ENCODE data around the gene SLC22A23. TPM values are rescaled to one million over a fixed set of nuclear protein-coding genes. Genes with fewer than 3 reads are reported as not detected.

Gene SLC22A23
- total and polyA plus RNA-seq, 4 donors, result 4.9 to 45.4 (median 19.7) TPM

DNA sequence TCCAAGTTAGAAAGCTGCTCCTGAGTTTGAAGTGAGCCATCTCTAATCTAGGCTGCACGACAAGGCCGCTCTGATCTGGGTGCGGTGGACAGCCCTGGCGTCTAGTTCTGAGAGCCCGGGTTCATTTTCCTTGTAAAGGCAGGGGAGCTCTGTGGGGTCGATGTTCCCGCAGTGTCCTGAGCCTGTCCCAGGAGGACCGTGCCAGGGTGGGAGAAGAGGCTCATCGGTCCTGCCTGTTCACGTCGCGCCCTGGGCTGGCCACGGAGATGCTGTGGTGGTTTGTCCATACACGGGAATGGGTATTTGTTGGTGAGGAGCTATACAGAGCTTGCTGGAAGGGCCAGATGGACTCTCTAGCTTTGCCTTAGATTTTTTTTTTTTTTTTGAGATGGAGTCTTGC lies 171.1 kb downstream of the SLC22A23 start:
- no peak overlapping the region for H3K9ac ChIP-seq (ENCODE audit: low read depth in 1 of 2, low read length in 2 of 2)
- H3K27ac ChIP-seq (ENCODE audit: low read depth in 1 of 2, low read length in 2 of 2), result no peak overlapping the region
- no peak overlapping the region for H3K4me3 ChIP-seq (ENCODE audit: low read depth in 1 of 3, low read length in 3 of 3)
- WGBS, result 90% methylated on average over 14 of the region's 14 CpGs
- no peaks in the 10 kb centered on the region for H3K27me3 ChIP-seq (ENCODE audit: control insufficient read depth in 4 of 4, insufficient read depth in 4 of 4, low read length in 3 of 4)
- peaks cover 2 to 40% (median 22%) of the 10 kb centered on the region in 4 donors for H3K36me3 ChIP-seq (ENCODE audit: control insufficient read depth in 4 of 4, insufficient read depth in 3 of 4, low read depth in 1 of 4, low read length in 3 of 4)
- H3K9me3 ChIP-seq (ENCODE audit: control insufficient read depth in 4 of 4, low read length in 3 of 4), result no peaks in the 10 kb centered on the region
- TF ChIP-seq, protein P1, sequence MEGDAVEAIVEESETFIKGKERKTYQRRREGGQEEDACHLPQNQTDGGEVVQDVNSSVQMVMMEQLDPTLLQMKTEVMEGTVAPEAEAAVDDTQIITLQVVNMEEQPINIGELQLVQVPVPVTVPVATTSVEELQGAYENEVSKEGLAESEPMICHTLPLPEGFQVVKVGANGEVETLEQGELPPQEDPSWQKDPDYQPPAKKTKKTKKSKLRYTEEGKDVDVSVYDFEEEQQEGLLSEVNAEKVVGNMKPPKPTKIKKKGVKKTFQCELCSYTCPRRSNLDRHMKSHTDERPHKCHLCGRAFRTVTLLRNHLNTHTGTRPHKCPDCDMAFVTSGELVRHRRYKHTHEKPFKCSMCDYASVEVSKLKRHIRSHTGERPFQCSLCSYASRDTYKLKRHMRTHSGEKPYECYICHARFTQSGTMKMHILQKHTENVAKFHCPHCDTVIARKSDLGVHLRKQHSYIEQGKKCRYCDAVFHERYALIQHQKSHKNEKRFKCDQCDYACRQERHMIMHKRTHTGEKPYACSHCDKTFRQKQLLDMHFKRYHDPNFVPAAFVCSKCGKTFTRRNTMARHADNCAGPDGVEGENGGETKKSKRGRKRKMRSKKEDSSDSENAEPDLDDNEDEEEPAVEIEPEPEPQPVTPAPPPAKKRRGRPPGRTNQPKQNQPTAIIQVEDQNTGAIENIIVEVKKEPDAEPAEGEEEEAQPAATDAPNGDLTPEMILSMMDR (IDR thresholded peaks at IDR 0.05; ENCODE audit: low read depth, low read length, missing input control), result no peak
- TF ChIP-seq, protein P2, sequence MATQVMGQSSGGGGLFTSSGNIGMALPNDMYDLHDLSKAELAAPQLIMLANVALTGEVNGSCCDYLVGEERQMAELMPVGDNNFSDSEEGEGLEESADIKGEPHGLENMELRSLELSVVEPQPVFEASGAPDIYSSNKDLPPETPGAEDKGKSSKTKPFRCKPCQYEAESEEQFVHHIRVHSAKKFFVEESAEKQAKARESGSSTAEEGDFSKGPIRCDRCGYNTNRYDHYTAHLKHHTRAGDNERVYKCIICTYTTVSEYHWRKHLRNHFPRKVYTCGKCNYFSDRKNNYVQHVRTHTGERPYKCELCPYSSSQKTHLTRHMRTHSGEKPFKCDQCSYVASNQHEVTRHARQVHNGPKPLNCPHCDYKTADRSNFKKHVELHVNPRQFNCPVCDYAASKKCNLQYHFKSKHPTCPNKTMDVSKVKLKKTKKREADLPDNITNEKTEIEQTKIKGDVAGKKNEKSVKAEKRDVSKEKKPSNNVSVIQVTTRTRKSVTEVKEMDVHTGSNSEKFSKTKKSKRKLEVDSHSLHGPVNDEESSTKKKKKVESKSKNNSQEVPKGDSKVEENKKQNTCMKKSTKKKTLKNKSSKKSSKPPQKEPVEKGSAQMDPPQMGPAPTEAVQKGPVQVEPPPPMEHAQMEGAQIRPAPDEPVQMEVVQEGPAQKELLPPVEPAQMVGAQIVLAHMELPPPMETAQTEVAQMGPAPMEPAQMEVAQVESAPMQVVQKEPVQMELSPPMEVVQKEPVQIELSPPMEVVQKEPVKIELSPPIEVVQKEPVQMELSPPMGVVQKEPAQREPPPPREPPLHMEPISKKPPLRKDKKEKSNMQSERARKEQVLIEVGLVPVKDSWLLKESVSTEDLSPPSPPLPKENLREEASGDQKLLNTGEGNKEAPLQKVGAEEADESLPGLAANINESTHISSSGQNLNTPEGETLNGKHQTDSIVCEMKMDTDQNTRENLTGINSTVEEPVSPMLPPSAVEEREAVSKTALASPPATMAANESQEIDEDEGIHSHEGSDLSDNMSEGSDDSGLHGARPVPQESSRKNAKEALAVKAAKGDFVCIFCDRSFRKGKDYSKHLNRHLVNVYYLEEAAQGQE (IDR thresholded peaks at IDR 0.05), result no peak
- no peak for TF ChIP-seq YY1 (IDR thresholded peaks at IDR 0.05)
- no peak for TF ChIP-seq RXRA (IDR thresholded peaks at IDR 0.05)
- no peaks in the 10 kb centered on the region for H3K4me1 ChIP-seq (ENCODE audit: control insufficient read depth in 4 of 4, insufficient read depth in 4 of 4, low read length in 3 of 4)
- no peak for DNase-seq (ENCODE audit: low spot score)

DNA sequence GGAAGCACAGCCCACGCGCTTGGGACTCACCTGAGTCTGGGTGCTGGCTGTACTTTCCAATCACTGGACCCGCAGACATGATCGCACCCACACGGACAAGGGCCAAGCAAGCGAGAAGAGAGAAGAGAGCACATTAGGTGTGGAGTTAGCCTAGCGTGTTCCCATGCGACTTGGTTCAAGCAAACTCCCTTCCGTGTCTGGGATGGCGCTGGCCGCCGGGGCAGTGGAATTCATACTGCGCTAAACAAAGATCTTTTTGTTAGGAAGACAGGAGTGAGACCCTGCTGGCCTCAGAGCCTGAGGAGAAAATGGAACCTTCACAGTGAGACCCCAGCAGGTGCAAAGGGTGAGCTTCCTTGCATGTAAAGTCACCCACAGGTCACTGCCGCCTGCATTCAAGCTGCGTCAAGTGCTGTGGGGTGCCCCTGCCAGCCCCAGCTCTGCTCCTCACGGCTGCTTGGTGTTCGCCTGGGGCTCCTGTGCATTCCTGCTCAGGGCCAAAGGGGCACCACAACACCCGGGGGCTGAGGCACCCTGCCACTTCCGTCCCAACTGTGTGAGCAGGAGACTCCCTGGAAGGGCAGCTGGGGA lies 171.7 kb downstream of the SLC22A23 start:
- no peak for DNase-seq (ENCODE audit: low spot score)
- no peaks in the 10 kb centered on the region for H3K4me1 ChIP-seq (ENCODE audit: control insufficient read depth in 4 of 4, insufficient read depth in 4 of 4, low read length in 3 of 4)

More for the DNA sequence above, 171.7 kb downstream of the SLC22A23 start:
- Histone ChIP-seq H3K4me3 (ENCODE audit: low read depth in 1 of 3, low read length in 3 of 3) (no peak overlapping the region), H3K36me3 (ENCODE audit: control insufficient read depth in 4 of 4, insufficient read depth in 3 of 4, low read depth in 1 of 4, low read length in 3 of 4) (peaks cover 2 to 40% (median 20%) of the 10 kb centered on the region in 4 donors), H3K27me3 (ENCODE audit: control insufficient read depth in 4 of 4, insufficient read depth in 4 of 4, low read length in 3 of 4) (no peaks in the 10 kb centered on the region), H3K9me3 (ENCODE audit: control insufficient read depth in 4 of 4, low read length in 3 of 4) (no peaks in the 10 kb centered on the region), H3K27ac (ENCODE audit: low read depth in 1 of 2, low read length in 2 of 2) (no peak overlapping the region), H3K9ac (ENCODE audit: low read depth in 1 of 2, low read length in 2 of 2) (no peak overlapping the region)
- 96% methylated on average over 19 of the region's 19 CpGs for WGBS
- TF ChIP-seq RXRA (IDR thresholded peaks at IDR 0.05) (no peak), HNF4G (IDR thresholded peaks at IDR 0.05) (no peak)
- TF ChIP-seq, protein P3, sequence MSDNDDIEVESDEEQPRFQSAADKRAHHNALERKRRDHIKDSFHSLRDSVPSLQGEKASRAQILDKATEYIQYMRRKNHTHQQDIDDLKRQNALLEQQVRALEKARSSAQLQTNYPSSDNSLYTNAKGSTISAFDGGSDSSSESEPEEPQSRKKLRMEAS (IDR thresholded peaks at IDR 0.05), result no peak
- TF ChIP-seq, protein P4, sequence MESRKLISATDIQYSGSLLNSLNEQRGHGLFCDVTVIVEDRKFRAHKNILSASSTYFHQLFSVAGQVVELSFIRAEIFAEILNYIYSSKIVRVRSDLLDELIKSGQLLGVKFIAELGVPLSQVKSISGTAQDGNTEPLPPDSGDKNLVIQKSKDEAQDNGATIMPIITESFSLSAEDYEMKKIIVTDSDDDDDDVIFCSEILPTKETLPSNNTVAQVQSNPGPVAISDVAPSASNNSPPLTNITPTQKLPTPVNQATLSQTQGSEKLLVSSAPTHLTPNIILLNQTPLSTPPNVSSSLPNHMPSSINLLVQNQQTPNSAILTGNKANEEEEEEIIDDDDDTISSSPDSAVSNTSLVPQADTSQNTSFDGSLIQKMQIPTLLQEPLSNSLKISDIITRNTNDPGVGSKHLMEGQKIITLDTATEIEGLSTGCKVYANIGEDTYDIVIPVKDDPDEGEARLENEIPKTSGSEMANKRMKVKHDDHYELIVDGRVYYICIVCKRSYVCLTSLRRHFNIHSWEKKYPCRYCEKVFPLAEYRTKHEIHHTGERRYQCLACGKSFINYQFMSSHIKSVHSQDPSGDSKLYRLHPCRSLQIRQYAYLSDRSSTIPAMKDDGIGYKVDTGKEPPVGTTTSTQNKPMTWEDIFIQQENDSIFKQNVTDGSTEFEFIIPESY (IDR thresholded peaks at IDR 0.05), result no peak
- TF ChIP-seq, protein P1 (IDR thresholded peaks at IDR 0.05; ENCODE audit: low read depth, low read length, missing input control), result no peak
